ENCODE data around the gene DAGLA.

DNA sequence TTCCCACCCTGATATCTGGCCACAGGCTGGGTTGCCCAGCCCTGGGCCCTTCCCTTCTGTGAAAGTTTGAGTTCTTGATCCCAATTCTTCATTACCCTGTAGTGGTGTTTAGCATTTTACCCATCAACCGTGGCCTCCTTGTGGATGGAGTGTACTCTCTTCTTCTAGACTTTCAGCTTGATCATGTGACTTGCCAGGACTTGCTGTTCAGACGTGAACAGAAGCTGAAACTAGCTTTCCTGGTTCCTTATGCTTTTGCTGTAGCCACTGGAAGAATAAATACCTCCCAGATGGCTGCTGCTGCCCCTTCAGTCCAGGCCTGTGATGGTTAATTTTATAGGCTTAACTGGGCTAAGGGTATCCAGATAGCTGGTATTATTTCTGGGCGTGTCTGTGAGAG lies 32.7 kb upstream of the DAGLA start:
- TF ChIP-seq, protein P1, sequence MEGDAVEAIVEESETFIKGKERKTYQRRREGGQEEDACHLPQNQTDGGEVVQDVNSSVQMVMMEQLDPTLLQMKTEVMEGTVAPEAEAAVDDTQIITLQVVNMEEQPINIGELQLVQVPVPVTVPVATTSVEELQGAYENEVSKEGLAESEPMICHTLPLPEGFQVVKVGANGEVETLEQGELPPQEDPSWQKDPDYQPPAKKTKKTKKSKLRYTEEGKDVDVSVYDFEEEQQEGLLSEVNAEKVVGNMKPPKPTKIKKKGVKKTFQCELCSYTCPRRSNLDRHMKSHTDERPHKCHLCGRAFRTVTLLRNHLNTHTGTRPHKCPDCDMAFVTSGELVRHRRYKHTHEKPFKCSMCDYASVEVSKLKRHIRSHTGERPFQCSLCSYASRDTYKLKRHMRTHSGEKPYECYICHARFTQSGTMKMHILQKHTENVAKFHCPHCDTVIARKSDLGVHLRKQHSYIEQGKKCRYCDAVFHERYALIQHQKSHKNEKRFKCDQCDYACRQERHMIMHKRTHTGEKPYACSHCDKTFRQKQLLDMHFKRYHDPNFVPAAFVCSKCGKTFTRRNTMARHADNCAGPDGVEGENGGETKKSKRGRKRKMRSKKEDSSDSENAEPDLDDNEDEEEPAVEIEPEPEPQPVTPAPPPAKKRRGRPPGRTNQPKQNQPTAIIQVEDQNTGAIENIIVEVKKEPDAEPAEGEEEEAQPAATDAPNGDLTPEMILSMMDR (IDR thresholded peaks at IDR 0.05; ENCODE audit: poor library complexity) = no peak
- TF ChIP-seq EZH2 (IDR thresholded peaks at IDR 0.05; ENCODE audit: borderline replicate concordance) = no peak

All from hepatocyte (in vitro differentiated cells).